ENCODE results near the gene ARPC1B. TPM values are rescaled to one million over a fixed set of nuclear protein-coding genes. Genes with fewer than 3 reads are reported as not detected.
"Not testable (repeated sequence)": the region's sequence is repeated elsewhere in the genome, so short reads cannot be mapped to it uniquely, and the experiment has no call there.

Gene ARPC1B
- total RNA-seq, 1 donor from 2014 or later, result 38.7 TPM

DNA sequence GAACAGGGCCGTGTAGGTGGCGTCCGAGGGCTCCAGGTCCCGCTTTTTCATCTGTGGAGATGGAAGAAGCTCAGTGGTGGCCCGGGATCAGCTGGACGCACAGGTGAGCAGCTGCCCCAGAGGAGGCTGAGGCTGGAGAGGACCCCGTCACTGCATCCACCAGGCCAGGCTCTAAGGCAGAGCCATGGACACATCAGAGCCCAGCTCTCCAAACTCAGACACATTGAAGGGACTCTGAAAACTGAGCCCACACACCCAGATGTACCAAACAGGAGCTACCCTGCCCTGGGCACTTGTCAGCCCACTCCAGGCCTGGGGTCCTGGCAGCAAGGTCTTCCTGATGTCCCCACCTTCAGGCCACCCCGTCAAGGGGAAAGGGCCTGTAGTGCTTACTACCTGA, 55.2 kb downstream of the ARPC1B start:
- DNase-seq, result no peak
- intact Hi-C loops (cut with micrococcal nuclease), result no loop called here
- no peak for ATAC-seq

DNA sequence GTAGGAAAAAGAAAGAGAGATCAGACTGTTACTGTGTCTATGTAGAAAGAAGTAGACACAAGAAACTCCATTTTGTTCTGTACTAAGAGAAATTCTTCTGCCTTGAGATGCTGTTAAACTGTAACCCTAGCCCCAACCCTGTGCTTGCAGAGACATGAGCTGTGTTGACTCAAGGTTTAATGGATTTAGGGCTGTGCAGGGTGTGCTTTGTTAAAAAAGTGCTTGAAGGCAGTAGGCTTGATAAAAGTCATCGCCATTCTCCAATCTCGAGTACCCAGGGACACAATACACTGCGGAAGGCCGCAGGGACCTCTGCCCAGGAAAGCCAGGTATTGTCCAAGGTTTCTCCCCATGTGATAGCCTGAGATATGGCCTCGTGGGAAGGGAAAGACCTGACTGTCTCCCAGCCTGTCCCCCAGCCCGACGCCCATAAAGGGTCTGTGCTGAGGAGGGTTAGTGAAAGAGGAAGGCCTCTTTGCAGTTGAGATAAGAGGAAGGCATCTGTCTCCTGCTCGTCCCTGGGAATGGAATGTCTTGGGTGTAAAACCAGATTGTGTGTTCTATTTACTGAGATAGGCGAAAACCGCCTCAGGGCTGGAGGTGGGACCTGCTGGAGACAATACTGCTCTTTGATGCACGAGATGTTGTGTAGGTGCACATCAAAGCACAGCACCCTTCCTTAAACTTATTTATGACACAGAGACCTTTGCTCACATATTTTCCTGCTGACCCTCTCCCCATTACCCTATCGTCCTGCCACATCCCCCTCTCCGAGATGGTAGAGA, 57.4 kb downstream of the ARPC1B start:
- not testable (repeated sequence) for ATAC-seq
- DNase-seq, result peak; percentile 0

DNA sequence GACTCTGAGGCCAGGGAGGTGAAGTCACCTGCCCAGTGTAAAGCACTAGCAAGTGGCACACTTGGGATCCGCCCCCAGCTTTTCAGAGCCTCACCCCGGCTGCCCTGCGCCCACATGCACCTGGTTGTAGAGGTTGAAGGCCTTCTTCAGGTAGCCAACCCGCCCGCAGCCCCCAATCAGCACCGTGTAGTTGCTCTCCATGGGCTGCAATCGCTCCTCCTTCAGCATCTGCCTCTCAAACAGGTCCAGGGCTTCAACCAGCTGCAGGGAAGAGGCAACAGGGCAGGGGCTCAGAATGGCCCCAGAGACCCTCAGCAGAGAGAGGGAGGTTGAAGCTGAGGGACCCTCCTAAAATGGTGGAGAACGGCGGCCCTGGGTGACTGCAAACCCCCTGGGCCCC, 58.6 kb downstream of the ARPC1B start:
- intact Hi-C loops (cut with micrococcal nuclease), result no loop called here
- ATAC-seq (no peak), DNase-seq (no peak)

More for the DNA sequence above, 57.4 kb downstream of the ARPC1B start:
- intact Hi-C loops (cut with micrococcal nuclease), result not testable (repeated sequence)

DNA sequence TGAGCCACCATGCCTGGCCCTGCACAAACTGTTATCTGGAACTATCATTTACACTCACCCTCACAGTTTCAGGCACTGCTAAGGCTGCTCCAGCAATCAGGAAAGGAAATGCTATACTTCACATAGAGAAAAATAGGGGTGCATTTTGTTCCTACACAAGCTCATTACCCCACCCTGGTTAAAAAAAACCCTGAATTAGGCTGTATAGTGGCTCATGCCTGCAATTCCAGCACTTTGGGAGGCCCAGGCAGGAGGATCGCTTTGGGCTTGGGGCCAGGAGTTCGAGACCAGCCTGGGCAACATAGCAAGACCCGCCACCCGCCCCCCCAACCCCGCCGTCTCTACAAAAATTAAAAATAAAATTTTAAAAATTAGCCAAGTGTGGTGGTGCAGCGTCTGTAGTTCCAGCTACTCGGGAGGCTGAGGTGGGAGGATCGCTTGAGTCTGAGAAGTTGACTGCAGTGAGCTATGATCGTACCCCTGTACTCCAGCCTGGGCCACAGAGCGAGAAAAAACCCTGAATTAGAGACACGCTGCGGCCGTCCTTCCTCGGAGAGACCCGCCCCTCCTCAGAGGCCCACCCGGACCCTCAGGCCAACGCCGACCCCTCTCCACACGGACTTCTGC, 63.5 kb downstream of the ARPC1B start:
- DNase-seq (no peak), ATAC-seq (peak; percentile 25)
- intact Hi-C loops (cut with micrococcal nuclease), result no loop called here

DNA sequence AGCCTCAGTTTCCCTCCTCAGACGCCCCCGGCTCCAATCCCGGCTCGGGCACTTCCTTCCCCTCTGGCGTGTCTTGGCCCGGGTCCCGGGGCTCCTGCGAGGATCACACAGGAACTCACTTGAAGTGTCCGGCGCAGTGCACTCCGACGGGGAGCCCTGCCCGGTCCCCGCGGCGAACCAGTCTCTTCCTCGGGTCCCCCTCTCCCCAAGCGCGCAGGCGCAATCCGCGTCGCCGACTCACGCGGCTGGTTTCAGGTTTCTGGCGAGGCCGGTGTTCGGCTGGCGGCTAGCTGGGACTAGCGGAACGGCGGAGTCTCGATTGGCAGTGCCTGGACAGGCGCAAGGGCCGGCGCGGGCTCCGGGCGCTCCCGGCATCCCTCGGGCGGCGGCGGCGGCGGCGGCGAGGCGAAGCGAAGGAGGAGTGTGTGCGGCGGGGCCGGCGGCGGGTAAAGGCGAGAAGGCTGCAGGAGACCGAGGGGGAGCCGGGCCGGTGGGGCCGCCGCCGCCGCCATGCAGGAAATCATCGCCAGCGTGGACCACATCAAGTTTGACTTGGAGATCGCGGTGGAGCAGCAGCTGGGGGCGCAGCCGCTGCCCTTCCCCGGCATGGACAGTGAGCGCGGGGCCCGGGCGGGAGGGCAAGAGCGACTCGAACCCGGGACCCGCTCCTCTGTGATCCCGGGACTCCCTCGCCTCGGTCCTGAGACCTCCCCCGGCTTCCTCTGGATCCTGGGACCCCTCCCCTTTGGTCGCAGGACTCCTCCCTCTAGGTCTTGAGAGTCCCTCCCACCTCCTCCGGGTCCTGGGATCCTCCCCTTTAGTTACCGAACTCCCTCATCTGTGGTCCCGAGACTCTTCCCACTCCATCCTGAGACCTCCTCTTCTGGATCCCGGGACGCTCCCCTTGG, 64.3 kb downstream of the ARPC1B start, which contains the start of the genes CPSF4 and PTCD1:
Gene CPSF4 (plus strand): TSS at position 371 of the 908 bp plus-strand sequence. CDS start 140 bp downstream, at position 511.
Gene PTCD1 (minus strand): TSS at position 226 of the 908 bp plus-strand sequence. CDS start 3,556 bp downstream, outside the sequence.
- ATAC-seq, result peak; percentile 98

DNA sequence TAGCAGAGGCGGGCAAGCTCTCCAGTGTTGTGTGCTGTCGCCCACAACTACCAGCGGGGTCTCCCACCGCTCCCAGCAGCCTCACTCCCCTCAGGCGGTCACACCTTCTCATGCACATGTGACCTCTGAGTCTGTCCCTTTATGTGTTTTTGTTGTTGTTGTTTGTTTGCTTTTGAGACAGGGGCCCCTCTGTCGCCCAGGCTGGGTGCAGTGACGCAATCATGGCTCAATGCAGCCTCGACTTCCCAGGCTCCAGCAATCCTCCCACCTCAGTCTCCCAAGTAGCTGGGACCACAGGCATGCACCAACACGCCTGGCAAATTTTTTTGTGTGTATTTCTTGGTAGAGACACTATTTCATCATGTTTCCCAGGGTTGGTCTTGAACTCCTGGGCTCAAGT, 65.7 kb downstream of the ARPC1B start:
- DNase-seq (no peak), ATAC-seq (no peak)
- intact Hi-C loops (cut with micrococcal nuclease), result no loop called here

More for the DNA sequence above, 64.3 kb downstream of the ARPC1B start, which contains the start of the genes CPSF4 and PTCD1:
- peak; percentile 98 for DNase-seq
- intact Hi-C loops (cut with micrococcal nuclease), result no loop called here

Other genes with a start within 250 kb of the ARPC1B start
- gene SMURF1, start 230.6 kb upstream of the ARPC1B start, total RNA-seq, result 11.5 TPM
- not detected for gene KPNA7, start 166.6 kb upstream of the ARPC1B start, total RNA-seq
- not detected for gene MYH16, start 101.9 kb upstream of the ARPC1B start, total RNA-seq
- 161 TPM for gene ARPC1A, start 48.8 kb upstream of the ARPC1B start, total RNA-seq
- 97.2 TPM for gene PDAP1, start 33.9 kb downstream of the ARPC1B start, total RNA-seq
- 36.0 TPM for gene BUD31, start 34.2 kb downstream of the ARPC1B start, total RNA-seq
- 3.1 TPM for gene PTCD1, start 64.1 kb downstream of the ARPC1B start, total RNA-seq
- gene CPSF4, start 64.2 kb downstream of the ARPC1B start, total RNA-seq, result 19.8 TPM
- gene ATP5MF, start 91.4 kb downstream of the ARPC1B start, total RNA-seq, result 883 TPM
- gene ZNF789, start 98.2 kb downstream of the ARPC1B start, total RNA-seq, result 2.9 TPM
- 17.4 TPM for gene ZNF394, start 125.6 kb downstream of the ARPC1B start, total RNA-seq
- gene ZKSCAN5, start 129.9 kb downstream of the ARPC1B start, total RNA-seq, result 6.3 TPM
- gene FAM200A, start 177.4 kb downstream of the ARPC1B start, total RNA-seq, result 7.0 TPM
- 30.0 TPM for gene ZNF655, start 183.9 kb downstream of the ARPC1B start, total RNA-seq
- gene TMEM225B, start 223.5 kb downstream of the ARPC1B start, total RNA-seq, result not detected
- gene ZSCAN25, start 242.2 kb downstream of the ARPC1B start, total RNA-seq, result 8.3 TPM

Data from left ventricle myocardium superior (tissue), 1 donor.